ENCODE results near the gene PET100.
A peak's percentile ranks its signal among the peaks of the same experiment; 100 is the strongest.

PET100 gene

DNA sequence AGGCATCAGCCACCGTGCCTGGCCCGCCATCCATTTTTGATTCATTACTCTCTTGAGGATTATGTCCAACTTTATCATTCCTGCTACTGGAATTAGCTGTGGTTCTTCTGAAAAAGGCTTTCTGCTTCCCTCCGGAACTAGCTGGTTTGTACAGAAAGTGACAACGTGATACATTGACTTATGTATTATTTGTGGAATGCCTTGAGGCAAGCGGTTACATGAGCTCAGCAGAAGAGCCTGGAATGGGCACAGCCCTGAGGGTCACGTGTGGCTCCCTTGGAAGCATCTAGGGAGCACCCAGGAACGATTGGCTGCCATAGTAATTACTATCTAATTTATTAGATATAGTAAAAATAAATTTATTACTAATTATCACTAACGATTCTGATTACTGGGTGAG lies 24.8 kb downstream of the PET100 start:
- DNase-seq: no peak

- DNase-seq: no peak
Observed at GRCh38 chr19:7655581-7655980, 26.0 kb downstream of the PET100 start.

GRCh38 chr19:7657131-7657751 lies 27.6 kb downstream of the PET100 start:
- DNase-seq: no peak

DNA sequence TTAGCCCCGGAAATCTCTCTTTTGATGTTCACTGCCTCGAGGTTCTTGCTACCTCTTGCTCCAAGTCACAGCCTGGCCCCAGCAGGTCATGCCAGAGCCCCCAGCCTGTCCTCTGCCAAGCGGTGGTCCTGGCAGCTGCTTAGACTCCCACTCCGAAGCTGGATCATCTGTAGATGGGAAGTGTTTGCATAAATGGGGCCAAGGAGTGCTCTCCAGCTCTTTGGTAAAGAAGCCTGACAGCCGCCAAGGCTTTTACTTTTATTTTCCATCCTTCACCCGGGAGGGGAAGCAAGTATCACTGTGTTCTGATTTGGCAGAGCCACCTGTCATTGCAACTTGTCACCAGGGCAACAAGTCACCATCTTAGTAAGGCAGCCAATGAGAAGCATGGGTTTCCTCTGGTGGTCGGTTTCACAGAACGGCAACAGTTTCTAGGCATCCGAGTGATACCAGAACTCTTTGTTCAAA lies 28.7 kb downstream of the PET100 start:
- no peak for DNase-seq

DNA sequence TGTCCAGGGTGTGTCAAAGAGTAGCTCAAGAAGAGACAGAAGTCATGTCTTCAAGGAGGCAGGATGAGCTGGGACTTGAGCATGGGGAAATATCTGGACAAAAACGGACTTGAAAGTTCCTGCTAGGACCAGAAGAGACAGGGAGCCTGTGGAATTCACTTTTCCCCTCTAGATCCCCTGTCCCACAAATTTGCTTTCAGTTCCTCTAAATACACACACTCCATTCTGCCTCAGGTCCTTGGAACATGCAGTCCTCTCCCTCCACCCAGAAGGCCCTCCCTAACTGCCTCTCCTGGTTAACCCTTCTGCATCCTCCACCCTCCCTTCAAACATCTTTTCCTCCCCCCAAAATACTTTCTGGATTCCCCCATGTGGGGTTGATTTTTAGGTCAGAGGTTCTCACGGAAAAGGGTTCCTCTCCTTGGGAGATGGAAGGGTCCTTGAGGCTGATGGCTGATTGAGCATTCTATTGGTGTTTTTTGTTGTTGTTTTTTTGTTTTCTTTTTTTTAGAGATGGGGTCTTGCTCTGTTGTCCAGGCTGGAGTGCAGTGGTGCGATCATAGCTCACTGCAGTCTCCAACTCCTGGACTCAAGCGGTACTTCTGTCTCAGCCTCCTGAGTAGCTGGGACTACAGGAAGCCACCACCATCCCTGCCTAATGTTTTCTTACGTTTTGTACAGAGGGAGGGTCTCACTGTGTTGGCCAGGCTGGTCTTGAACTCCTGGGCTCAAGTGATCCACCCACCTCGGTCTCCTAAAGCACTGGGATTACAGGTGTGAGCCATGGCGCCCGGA lies 32.3 kb downstream of the PET100 start:
- no peak for DNase-seq

DNA sequence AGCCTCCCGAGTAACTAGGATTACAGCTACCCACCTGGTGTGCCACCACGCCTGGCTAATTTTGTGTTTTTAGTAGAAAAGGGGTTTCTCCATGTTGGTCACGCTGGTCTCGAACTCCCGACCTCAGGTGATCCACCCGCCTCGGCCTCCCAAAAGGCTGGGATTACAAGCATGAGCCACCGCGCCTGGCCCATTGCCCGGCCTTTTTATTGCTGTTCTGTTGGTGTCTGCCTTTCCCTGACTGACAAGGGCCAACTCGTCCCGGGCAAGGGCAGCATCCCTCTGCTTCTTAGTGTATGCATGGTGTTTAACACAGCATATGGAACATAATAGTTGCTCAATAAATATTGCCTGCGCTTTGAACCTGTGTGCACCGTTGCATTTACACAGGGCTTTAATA lies 33.1 kb downstream of the PET100 start:
- DNase-seq: no peak

DNA sequence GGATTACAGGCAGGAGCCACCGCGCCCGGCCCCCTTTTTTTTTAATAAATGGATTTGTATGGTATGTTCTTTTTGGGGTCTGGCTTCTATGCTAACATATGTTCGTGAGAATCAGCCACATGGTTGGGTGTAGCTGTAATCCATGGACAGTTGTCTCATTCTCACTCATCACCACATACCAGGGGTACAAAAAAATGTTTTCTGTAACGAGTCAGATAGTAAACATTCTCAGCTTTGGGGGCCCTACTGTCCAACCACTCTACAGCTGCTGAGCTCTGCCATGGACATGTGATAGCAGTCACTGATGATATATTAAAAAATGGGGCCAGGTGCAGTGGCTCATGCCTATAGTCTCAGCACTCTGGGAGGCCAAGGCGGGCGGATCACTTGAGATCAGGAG lies 34.1 kb downstream of the PET100 start:
- no peak for DNase-seq

DNA sequence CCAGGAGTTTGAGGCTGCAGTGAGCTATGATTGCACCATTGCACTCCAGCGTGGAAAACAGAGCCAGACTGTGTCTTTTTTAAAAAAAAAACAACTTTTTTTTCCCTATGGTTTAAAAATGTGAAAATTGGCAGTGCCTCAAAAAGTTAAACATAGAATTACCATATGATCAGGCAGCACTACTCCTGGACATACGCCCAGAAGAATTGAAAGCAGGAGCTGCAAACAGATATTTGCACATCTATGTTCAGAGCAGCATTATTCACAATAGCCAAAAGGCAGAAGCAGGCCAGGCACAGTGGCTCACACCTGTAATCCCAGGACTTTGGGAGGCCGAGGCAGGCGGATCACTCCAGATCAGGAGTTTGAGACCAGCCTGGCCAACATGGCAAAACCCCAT lies 35.5 kb downstream of the PET100 start:
- DNase-seq: peak; percentile 63

DNA sequence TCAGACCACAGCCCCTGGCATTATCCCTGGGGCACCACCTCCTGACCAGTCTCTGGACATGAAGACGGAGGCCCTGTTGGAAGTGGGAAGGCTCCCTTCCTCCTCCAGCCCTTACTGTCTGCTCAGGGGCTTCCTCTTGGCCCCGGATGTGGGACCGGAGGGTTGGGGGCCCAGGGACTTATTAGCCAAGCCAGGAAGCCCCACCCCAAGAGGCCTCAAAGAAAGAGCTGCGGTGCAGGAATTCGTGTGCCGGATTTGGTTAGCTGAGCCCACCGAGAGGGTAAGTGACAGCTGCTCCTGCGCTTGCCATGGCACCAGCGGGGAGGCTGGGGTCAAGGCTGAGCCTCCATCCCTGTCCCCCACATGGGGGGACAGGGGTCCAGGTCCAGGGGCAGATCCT lies 39.2 kb downstream of the PET100 start, which contains the start of gene RETN:
Gene RETN (plus strand): TSS at position 208 of the 400 bp plus-strand sequence. CDS start 278 bp downstream, outside the sequence.
- DNase-seq: no peak

- no peak for DNase-seq
Observed at GRCh38 chr19:7669641-7670040, 40.0 kb downstream of the PET100 start.

DNA sequence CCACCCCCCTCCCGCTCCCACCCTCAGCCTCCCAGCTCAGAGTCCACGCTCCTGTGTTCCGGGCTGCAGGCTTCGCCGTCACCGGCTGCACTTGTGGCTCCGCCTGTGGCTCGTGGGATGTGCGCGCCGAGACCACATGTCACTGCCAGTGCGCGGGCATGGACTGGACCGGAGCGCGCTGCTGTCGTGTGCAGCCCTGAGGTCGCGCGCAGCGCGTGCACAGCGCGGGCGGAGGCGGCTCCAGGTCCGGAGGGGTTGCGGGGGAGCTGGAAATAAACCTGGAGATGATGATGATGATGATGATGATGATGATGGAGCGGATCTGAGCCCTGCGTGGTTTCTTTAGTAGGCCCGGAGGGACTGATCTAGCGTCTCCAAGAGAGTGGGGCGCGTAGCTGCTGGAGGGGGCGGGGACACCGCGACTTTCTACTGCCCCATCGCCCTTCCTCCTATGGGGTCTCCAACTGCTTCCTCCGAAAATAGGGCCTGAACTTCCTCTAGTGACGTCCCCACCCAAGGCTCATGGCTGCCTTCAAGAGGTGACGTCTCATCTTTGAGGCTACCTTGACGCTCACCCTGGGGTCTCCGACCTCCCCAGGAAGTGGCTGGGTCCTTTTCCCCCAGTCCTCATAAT lies 40.7 kb downstream of the PET100 start:
- DNase-seq: no peak

DNA sequence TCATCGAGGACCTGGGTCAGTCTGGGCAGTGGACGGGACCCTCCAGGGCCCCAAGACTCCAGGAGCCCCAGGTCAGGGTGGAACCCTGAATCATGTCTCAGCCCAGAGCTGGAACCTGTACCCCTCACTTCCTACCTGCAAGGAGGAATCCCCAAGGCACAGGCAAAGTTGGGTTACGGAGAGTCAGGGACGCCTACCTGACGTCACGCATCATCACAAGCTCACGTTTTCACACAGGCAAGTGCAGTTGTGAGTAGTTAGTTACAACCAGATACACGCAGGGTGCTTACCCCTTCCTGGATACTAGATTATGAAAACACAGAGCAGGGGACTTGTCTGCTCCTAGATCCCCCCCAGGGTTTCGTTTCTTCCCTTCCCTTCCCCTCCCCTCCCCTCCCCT lies 41.2 kb downstream of the PET100 start:
- no peak for DNase-seq

DNA sequence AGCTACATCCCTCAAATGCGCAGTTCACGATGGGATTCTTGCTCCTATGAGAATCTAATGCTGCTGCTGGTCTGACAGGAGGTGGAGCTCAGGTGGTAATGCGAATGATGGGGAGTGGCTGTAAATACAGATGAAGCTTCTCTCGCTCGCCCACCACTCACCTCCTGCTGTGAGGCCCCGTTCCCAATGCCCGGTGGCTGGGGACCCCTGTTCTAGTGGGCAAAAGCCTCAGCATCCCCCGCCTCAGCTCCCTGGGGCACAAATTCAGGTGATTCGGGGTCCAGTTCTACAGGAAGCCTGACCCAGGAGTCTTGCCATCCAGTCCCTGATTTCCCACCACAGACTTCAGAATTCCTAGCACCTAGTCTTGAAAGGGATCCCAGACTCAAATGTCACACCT lies 42.9 kb downstream of the PET100 start:
- no peak for DNase-seq

DNA sequence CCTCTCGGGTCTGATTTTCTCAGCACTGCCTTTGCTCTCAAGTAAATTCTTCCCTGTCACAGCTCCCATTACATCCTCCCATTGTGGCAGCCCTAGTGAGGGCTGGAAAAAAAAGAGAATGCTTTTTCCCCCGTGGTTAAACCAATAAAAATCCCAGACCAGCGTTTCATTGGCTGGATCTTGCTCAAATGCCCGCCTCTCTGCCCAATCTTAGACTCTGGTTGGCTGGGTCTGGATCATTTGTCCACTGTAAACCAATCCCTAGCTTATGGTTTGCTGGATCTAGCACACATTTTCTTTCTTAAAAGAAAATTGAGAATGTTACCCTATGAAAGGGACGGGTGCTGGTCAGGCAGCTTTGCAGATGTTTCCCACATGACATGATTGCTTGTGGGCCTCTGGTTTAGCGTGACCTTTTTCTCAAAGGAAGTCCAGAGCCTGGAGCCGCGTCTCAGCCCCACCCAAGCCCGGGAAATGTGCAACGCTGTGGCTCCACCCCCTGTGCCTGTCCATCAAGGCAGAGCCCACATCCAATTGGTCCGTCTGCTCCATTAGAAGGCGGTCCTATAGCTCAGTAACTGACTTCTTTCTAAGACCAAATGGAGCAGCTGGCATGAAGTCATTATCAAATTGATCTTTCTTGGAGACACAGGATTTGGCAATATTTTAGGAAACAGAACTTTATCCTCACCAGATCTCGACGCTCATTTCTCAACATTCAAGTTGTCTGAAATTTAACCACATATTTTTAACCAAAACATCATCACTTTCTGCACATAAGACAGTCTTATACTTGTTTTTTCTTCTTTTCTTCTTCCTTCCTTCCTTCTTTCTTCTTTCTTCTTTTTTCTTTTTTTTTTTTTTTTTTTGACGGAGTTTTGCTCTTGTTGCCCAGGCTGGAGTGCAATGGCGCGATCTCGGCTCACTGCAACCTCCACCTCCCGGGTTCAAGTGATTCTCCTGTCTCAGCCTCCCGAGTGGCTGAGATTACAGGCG lies 44.7 kb downstream of the PET100 start:
- DNase-seq: peak; percentile 16

DNA sequence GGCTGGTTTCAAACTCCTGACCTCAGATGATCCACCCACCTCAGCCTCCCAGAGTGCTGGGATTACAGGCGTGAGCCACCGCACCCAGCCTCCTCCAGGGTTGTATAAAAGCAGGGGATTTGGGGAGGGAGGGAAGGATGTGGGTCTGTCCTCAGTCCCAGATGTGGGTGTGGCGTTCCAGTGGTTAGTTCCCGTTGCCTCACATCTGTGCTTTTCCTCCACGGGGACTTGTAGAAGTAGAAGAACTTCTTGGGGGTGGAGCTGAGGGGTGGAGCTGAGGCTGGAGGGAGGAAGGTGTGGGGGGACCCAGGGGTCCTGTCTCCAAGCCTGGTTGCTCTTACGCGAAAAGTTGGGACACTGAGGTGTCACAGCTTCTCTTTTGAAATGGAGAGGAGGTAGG lies 46.8 kb downstream of the PET100 start:
- DNase-seq: no peak

- DNase-seq: no peak
Observed at GRCh38 chr19:7676854-7677253, 47.3 kb downstream of the PET100 start, which contains the start of gene MCEMP1. TSS of gene MCEMP1 (plus strand) at chr19:7677090. CDS start at chr19:7677121, 31 bp downstream.

DNA sequence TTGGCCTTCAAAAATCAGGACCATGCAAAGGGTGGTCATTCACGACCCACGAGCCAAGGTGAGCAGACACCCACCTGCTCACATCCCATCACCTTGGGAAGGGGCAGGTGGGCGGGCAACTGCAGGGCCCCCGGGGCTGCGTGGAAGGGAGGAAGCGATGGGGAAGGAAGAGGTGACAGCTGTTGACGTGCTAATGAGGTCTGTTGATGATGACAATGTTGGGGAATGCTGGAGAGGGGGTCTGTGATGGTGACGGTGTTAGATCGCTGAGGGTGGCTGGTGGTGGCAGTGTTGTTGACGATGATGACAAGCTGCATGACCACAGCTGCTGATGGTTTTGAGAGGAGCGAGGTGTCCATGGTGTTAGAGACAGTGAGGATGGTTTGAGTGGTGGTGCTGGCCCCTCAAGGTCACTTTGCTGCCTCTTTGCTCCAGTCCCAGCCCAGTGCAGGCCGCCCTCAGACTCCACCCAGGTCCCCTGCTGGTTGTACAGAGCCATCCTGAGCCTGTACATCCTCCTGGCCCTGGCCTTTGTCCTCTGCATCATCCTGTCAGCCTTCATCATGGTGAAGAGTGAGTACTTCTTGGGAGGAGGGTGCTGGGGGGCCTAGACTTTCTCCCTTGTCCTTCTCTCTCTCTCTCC lies 48.2 kb downstream of the PET100 start:
- DNase-seq: no peak

DNA sequence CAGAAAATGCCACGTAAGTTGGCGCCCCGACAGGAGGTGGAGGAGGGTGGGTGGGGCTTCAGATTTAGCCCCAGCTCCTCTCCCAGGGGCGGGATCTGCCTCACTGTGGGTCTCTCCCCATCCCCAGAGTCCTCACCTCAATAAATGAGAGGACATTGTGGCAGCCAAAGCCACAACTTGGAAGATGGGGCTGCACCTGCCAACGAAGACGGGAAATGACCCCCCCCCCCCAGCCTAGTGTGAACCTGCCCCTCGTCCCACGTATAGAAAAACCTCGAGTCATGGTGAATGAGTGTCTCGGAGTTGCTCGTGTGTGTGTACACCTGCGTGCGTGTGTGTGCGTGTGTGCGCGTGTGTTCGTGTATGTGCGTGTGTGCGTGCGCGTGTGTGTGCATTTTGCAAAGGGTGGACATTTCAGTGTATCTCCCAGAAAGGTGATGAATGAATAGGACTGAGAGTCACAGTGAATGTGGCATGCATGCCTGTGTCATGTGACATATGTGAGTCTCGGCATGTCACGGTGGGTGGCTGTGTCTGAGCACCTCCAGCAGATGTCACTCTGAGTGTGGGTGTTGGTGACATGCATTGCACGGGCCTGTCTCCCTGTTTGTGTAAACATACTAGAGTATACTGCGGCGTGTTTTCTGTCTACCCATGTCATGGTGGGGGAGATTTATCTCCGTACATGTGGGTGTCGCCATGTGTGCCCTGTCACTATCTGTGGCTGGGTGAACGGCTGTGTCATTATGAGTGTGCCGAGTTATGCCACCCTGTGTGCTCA lies 49.6 kb downstream of the PET100 start:
- no peak for DNase-seq

DNA sequence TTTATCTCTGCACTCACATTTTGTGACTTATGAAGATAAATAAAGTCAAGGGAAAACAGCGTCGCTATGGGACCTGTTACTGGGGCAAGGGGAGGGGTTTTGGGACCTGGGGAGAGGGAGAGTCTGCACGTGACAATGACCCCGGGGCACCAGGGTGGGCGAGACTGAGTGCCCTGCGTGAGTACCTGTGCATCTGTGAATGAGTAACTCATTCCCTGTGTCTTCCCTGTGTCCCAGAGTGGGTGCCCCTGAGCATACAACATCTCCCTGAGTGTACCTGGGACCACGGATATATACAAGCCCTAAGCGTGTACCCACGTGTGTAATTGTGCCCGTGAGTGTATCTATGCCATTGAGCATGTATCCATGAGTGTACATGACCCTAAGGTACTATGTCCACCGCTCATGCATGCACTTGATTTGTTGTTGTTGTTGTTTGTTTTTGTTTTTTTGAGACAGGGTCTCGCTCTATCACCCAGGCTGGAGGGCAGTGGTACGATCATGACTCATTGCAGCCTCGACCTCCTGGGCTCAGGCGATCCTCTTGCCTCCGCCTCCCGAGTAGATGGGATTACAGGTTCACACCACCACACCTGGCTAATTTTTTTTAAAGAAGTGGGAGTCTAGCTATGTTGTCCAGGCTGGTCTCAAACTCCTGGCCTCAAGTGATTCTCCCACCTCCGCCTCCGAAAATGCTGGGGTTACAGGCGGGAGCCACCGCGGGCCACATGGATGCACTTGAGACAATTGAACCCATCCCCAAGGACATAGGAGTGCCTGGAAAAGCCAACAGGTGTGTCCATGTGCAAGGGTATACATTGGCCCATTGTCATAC lies 50.4 kb downstream of the PET100 start:
- DNase-seq: no peak

Data from fibroblast of skin of right quadriceps (primary cell).